GM21360 (cell line): ENCODE results near the gene OPHN1.

Experiments used
- ATAC-seq: cut with Tn5 transposase; IDR thresholded peaks from one replicate; pipeline ENCODE4 v1.9.1; 2021; ENCODE audit warnings: mild to moderate bottlenecking, moderate library complexity; ENCODE audit not compliant: unreplicated experiment

The OPHN1 gene

DNA sequence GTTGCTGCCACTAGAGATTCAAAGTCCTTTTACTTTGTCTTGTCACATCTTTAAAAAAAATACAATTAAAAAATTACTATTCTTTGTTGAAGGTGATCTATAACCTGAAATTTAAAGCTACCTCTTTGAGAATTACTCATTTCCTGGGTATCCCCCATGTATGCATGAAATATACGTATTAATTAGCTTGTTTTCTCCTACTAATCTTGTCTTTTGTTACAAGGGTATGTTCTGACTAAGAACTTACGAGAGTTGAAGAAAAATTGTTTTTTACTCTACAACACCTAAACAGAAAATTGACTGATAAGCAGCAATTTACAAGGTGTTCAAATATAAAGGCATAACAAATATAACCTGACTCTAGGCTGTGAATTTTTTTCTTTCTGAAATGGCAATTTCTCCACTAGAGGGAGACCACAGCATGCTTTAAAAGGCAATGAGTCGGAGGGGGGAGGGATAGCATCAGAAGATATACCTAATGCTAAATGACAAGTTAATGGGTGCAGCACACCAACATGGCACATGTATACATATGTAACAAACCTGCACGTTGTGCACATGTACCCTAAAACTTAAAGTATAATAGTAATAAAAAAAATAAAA, 249.6 kb downstream of the OPHN1 start:
- no peak for ATAC-seq

DNA sequence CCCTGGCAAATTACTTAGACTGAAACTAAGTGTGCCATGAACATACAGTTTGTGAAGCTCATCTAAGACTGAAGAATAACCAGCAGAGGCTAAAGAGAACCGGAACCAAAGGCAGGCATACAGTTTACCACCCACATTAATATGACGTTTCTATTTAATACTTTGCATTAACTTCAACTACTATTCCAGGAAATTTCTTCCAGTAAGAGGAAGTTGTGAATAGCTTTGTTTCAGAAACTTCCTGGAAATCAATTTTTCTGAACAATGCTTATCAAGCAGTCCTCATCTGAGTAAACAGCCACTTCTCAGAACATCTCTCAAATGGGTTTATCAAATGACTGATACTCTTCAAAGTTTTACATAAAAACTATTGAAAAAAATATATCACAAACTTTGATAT, 252.7 kb downstream of the OPHN1 start:
- no peak for ATAC-seq

DNA sequence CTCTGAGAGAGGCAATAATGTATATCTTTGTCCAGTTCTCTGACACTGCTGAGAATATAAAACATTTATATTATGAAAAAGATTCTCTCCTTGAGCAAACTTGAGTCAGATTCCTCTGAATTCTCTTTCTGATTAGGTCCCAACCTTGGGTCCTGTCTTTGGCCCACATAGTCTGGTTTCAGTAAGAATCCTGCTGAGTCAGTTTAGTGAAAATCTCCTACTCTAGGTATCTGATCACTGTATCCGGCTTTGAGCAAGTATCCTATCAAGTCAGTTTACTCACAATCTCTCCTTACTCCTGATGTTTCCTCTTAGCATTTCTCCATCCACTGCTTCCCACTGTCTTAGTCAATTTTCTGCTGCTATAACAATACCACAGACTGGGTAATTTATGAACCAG, 253.9 kb downstream of the OPHN1 start:
- ATAC-seq = no peak

DNA sequence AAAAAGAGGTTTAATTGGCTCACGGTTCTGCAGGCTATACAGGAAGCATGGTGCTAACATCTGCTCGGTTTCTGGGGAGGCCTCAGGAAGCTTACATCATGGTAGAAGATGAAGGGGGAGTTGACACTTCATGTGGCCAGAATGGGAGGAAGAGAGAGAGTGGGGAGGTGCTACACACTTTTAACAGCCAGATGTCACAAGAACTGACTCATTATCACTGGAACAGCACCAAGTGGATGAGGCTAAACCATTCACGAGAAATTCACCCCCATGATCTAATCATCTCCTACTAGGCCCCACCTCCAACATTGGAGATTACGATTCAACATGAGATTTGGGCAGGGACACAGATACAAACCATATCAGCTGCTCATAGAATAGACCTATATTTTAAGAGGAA, 255.8 kb downstream of the OPHN1 start:
- no peak for ATAC-seq

DNA sequence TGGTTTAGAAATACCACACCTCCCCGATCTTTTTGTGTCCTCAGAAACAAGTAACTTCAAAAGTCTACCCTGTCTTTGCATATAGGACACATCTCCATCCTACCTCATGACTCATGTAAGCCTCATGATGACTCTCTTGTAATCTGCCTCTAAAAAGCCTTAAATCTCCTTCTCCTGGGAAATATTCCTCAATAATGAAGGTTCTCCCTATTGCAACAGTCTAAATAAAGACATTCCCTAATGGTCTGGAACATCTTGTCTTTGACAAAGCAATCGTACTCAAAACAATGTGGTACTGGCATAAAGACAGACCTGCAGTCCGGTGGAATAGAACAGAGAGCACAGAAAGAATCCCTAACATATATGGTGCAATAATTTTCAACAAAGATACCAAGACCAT, 257.7 kb downstream of the OPHN1 start:
- no peak for ATAC-seq

DNA sequence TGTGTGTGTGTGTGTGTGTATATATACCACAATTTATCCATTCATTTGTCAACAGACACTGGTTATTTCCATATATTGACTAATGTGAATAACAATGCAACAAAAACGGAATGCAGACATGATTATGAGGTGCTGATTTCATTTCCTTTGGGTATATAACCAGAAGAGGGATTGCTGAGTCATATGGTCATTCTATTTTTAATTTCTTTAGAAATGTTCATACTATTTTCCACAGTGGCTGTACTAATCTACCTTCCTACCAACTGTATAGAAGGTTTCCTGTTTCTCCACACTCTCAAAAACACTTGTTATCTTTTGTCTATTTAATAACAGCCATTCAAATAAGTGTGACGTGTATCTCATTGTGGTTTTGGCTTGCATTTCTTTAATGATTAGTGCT, 269.9 kb downstream of the OPHN1 start:
- ATAC-seq = no peak

DNA sequence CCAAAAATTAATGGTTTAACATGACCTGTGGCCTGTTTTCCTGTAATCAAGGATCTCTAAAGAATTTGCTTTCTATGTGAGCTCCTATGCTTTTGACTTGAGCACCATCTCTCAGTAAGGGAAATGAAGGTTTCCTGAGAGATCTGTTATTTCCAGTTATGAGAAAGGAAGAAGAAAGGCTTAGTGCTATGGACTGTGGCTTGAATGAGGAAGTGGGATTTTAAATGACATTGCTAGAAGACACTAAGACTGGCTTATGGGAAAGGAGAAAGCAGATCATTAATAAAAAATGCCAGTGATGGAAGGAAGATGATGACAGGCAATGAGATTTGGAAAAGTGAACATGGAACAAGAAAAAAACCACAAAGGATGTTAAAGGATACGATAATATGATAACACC, 285.4 kb downstream of the OPHN1 start:
- ATAC-seq = no peak

DNA sequence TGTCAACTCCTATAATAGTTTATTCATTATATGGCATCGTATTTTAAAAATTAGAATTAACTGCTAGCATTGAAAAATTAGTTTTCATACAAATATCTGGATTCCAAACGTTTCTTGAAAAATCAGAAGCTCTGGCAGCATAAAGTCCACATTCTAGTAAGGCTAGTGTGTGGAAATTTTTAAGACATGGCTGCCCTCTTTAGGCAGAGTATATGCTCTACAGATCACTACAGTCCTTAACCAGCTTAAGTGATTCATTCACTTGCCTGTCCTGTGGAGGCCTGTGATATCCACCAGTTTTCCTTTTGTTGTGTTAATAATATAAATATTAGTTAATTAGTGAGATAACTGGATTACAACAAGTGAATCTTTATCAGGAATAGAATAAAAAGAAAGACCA, 287.2 kb downstream of the OPHN1 start:
- no peak for ATAC-seq

DNA sequence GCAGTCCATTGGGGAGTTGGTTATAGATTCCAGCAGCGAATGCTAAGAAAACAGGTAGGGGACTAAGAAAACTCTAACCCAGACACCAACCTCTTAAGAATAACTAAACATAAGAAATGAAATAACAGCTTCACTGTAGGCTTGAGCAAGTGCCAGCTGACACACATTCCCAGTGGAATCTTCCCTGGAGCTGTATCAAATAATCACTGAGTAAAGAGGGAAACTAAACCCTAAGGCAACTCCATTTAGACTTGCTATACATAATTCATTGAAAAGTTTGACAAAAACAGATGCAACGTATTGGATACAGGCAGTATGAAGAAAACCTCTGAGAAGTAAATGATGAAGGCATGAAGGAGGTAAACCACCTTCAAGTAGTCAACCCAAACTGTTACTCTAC, 293.5 kb downstream of the OPHN1 start:
- no peak for ATAC-seq

DNA sequence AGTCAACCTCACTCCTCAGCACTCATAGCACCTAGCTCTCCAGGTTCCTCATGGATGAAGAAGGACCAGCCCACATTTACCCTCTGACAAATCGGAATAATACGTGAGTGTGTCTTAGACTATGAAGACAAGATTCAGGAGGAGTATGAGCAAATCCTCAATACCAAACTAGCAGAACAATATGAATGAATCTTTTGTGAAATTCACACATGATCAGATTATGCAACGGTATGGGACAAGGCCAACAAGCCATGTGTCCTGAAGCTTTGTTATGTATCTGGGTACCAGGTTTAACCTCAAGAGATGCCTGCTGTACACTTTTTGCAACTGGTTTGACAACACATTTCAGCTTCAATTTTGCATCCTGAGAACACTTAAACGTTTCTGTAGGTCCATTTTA, 300.1 kb downstream of the OPHN1 start:
- no peak for ATAC-seq

DNA sequence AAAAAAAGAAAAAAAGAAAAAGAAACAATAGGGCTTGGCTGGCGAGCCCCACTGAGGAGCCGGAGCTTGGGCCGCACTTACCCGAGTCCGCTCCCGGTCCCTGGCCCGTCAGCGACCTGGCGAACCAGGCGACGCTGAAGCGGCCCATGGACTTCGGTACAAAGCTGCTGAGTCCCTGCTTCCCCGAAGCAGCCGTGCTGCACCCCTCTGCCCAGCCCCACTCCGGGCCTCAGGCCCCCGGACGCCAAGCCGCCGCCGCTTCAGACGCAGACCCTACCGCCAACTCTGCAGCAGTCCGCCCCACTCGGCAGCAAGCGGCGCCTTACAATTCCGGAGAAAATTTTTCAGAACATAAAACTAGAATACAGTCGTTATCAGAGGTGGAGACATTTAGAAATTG, 300.5 kb downstream of the OPHN1 start:
- ATAC-seq = no peak

DNA sequence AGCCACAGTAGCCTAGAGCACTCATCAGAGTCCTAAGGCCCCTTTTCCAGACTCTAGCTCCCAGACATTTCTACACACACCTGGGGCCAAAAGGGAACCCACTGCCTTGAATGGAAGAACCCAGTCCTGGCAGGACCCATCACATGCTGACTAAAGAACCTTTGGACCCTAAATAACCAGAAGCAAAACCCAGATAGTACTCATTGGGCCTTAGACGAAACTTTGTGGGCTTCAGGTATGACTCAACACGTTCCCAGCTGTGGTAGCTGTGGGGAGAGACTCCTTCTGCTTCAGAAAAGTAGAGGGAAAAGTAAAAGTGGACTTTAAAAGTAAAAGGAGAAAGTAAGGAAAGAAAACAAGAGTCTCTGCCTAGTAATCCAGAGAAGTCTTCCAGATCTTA, 311.5 kb downstream of the OPHN1 start:
- ATAC-seq = no peak

DNA sequence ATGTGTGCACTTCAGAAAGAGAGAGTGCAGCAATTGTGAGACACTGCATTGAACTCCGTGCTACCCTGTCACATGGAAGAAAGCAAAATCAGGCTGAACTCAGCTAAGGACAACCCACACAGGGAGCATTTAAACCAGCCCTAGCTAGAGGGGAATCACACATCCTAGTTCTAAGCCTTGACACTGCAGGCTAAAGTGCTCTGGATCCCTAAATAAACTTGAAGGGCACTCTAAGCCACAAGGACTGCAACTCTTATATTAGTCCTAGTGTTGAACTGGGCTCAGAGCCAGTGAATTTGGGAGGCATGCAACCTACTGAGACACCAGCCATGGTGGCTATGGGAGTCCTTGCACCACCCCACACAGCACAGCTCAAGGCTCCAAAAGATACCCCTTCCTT, 311.9 kb downstream of the OPHN1 start:
- ATAC-seq = no peak

DNA sequence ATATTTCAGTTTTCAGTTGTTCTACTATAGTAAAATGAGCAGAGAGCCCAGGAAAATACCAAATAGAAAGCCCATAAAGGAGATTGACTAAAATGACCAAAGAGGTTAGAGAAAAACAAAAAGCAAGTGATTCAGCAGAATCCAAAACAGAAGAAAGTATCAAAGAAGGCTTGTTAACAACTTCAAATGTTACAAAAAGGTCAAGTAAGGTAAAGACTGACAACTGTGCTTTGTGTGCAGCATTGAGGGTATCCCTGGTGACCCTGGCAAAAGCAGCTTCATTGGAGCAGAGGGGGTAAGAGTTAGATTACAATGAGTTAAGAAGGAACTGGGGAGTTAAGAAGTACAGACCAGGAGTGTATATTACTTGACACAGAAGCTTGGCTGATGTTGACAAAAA, 317.9 kb downstream of the OPHN1 start:
- no peak for ATAC-seq

DNA sequence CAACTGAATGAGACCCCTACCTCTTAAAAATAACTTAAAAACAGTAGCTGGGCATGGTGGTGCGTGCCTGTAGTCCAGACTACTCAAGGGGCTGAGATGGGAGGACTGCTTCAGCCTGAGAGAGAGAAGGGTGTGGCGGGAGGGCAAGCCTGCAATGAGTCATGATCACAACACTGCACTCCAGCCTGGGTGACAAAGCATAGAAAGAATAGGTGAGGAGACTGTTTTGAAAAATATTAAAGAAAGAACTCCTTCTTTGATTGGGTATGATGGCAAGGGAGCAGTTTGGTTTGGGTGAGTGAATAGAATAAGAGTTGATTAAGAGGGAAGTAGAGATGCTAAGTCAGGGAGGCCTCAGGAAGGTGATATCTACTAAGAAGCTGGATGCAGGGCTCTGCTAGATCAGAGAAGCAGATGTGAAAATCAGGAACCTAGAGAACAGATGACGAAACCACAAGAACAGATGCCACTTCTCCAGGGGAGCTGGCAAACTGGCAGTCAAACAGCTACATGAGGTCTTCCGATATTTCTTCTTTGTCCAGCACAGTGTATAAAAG, 318.6 kb downstream of the OPHN1 start:
- no peak for ATAC-seq

DNA sequence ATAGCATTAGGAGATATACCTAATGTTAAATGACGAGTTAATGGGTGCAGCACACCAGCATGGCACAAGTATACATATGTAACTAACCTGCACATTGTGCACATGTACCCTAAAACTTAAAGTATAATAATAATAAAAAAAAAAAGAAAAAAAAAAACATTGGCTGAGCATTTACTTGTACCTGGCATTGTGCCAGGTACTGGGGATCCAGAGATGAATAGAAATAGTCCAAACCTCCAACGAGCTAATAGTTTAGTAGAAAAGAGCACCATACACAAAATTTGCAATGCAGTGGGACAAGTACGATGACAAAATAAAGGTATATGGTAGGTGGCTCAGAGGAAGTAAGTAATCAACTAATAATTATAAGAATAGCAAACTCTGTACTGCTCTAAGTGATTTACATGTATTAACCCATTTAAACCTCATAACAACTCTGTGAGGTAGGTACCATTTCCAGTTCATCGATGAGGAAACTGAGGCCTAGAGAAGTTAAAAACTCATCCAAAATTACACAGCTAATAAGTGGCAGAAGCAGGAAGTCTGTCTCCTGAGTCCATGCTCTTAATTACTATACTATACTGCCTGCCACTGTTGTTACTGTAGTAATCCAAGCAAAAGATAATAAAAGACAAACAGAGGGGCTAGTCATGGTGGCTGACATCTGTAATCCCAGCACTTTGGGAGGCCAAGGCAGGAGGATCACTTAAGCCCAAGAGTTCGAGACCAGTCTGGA, 319.3 kb downstream of the OPHN1 start:
- ATAC-seq = no peak

DNA sequence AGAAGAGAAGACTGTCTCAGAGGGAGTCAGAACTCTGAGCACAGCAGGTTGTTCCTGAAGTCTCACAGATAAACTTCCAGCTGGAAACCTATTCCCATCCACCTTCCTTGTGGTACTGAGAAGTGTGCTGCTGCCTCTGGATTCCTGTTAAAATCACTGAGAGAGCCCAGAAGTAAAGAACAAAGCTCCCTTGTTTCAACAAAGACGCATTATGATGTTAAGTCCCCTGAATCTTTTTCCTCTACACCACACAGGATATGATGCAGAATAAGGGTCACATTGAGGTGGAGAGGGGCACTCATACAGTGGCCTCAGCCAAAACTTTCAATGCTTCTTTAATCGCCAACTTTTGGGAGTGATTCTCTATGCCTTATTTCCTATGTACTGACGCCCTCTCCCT, 321.0 kb downstream of the OPHN1 start:
- no peak for ATAC-seq

DNA sequence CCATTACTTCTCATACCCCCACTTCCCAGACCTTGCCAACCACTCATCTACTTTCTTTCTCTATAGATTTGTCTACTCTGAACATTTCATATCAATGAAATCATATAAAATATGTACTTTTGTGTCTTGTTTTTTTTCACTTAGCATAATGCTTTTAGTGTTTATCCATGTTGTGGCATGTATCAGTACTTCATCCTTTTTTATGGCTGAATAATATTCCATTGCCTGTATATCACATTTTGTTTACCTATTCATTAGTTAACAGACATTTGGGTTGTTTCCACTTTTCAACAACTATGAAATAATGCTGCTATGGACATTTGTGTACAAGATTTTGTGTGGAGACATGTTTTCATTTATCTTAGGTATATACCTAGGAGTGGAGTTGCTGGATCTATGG, 324.1 kb downstream of the OPHN1 start:
- ATAC-seq = no peak

DNA sequence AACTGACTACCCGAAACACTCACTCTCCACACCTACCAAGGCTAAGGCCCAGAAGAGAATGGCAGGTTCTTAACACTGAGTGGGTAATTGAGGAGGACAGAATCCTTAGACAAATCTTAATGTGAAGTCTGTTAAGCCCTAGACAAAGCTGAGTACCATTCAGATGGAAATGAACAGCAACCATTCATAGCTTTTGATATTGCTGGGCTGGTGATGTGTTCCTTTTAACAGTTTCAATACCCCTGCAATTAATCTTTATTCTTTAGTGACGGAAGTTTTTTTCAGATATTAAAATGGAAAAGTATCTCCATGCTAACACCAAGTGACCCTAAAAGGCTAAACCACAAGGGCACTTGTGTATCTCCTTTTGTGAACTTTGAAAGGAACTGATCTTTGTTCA, 334.9 kb downstream of the OPHN1 start:
- no peak for ATAC-seq

DNA sequence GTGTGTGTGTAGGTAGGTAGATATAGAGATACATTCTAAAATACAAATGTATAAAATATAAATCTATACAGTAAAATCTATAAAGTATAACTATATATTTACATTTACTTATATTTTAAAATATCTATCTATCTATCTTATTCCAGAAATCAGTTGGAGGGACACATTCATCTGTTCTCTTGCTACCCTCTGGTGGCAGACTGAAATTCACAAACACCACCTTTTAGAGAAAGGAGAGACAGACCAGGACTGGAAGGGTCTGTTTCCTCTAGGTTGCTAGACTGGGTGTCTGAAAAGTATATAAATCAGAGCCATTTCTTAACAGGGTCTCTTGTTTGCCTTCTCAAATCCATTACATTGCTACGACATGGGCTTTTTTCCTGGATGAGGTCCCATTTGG, 343.0 kb downstream of the OPHN1 start:
- no peak for ATAC-seq

DNA sequence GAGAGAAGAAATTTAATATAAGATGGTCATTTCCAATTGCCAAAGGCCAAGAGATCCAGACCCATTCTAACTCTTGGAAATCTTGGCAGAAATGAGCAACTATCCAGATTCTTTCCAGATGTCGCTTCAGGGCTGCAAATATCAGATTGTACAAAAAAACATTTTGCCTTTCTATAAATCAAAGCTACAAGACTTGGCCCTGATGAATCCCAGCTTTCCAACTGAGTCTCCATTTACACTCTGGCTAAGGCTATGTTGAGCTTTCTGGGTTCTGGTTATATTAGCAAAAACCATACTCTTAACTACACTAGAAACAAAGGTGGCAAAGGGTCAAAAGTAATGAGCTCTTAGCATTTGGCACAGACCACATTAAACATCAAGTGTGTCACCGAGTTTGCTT, 345.8 kb downstream of the OPHN1 start:
- no peak for ATAC-seq

DNA sequence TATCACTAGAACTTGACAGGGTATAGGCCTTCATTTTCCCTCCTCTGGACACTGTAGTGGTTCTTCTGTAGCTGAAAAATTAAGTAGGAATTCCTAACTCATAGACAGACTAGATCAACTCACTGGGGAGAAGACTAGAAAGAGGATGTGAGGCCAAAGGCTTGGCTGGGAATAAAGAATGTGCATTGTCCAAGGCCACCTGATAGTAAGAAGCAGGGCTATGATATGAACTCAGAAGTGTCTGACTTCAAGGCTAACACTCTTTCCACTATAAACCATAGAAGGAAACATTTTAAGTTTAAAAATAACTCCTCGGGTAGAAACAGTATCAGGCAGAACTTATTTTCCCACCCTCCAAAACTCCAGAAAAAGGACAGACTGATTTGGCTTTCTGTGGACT, 346.6 kb downstream of the OPHN1 start:
- no peak for ATAC-seq

DNA sequence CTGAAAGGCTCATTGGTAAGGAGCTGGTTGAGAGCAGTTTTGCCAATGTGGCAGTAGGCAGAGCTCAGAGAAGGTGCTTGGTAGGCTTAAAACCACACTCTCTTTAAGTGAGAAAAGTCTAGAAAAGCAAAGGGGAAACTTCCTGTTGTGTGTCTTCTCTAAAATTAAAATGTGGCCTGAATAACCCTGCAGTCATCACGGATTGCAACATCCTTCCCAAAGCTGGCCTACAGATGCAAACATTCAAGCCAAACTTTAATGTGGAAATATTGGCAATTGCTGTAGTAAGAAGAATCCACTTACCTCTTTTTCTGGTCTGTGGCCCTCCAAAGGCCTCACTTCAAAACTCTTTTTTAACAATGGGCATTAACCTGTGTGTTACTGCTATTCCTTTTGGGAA, 348.5 kb downstream of the OPHN1 start:
- no peak for ATAC-seq
